Gastrocnemius medialis (tissue), 4 donors: Measurements from ENCODE around the gene COX20. TPM values are rescaled to one million over a fixed set of nuclear protein-coding genes. Genes with fewer than 3 reads are reported as not detected.

ENCODE experiments used
- ATAC-seq, 2 donors: fragments of 150-250 bp; one replicate each; pipeline ENCODE4 v1.9.1; 2016
- DNase-seq, 2 donors: peaks; one replicate each; pipeline ENCODE4 v3.0.0-alpha.2; 2019
- H3K27ac ChIP-seq, 4 donors: fragments of 200-600 bp; sonication (generic); 1 replicate in 1 of 4; 2 replicates in 3 of 4; pipeline ENCODE4 v1.5.1; 2016 to 2018; ENCODE audit warnings: mild to moderate bottlenecking in 2 of 4, moderate library complexity in 1 of 4
- H3K27me3 ChIP-seq, 3 donors: fragments of 200-600 bp; sonication (generic) in 2 of 3; 1 replicate in 1 of 3; 2 replicates in 2 of 3; pipeline versions ENCODE4 v1.5.1 to v1.6.0; 2016 to 2019; ENCODE audit warnings: mild to moderate bottlenecking in 1 of 3, moderate library complexity in 1 of 3
- H3K36me3 ChIP-seq, 2 donors: fragments of 200-600 bp; sonication (generic) in 1 of 2; one replicate each; pipeline ENCODE4 v1.5.1; 2017 to 2018
- H3K4me1 ChIP-seq, 2 donors: fragments of 200-600 bp; sonication (generic) in 1 of 2; one replicate each; pipeline ENCODE4 v1.5.1; 2016 to 2017; ENCODE audit warnings: mild to moderate bottlenecking in 2 of 2
- H3K4me3 ChIP-seq, 4 donors: fragments of 200-600 bp; sonication (generic) in 3 of 4; 1 replicate in 1 of 4; 2 replicates in 3 of 4; pipeline ENCODE4 v1.5.1; 2016 to 2019; ENCODE audit warnings: mild to moderate bottlenecking in 2 of 4
- H3K9me3 ChIP-seq, 3 donors: fragments of 200-600 bp; sonication (generic) in 2 of 3; 1 replicate in 1 of 3; 2 replicates in 2 of 3; pipeline ENCODE4 v1.5.1; 2016 to 2019
- POLR2A ChIP-seq, 2 donors: fragments of 450-650 bp; IDR thresholded peaks; one replicate each; pipeline ENCODE4 v1.6.1; 2017; ENCODE audit warnings: antibody characterized with exemption in 2 of 2, mild to moderate bottlenecking in 2 of 2, moderate library complexity in 2 of 2
- in situ Hi-C, 4 donors: fragments of 200-750 bp; cut with MboI; loops; one replicate each; pipeline versions ENCODE4 v1.15.0 to v1.8.0; 2017; ENCODE audit warnings: low sequenced_read_pairs in 4 of 4
- intact Hi-C: fragments of 100-400 bp; cut with DNase I; formaldehyde crosslinking; loops from one replicate; pipeline ENCODE4 v1.15.1; 2023; ENCODE audit warnings: low total_unique reads
- total RNA-seq, 4 donors: library from RNA; depleted of rRNA; stranded (reverse); fragments of >200 nt; gene quantifications; one replicate each; pipeline versions ENCODE4 v1.1.0 to v1.2.3, GENCODE V29; 2016
- TF ChIP-seq, protein P1 (sequence below), 5 experiments: fragments of 450-650 bp in 3 of 5; fragments of 200-600 bp in 2 of 5; sonication (generic) in 2 of 5; IDR thresholded peaks in 4 of 5; conservative IDR thresholded peaks in 1 of 5; 1 replicate in 4 of 5; 2 replicates in 1 of 5; pipeline ENCODE4 v1.5.1; 2016 to 2019; ENCODE audit warnings: antibody characterized with exemption in 5 of 5, mild to moderate bottlenecking in 3 of 5, moderate library complexity in 3 of 5

The COX20 gene
- total RNA-seq, 4 donors from 2014 or later: 22.7 to 72.0 (median 35.4) TPM

GRCh38 chr1:244876228-244876910, 40.9 kb downstream of the COX20 start:
- H3K27me3 ChIP-seq: no peaks in the 10 kb centered on the region
- H3K27ac ChIP-seq: no peak overlapping the region
- H3K4me3 ChIP-seq: no peak overlapping the region
- TF ChIP-seq POLR2A (IDR thresholded peaks at IDR 0.05): no peak
- intact Hi-C loops (no loop called here), in situ Hi-C loops (loop anchor here in 1 of 4 donors (10.0 to 25.0 kb wide), 2 partner anchors 52 to 161 kb away; no protein-coding TSS in a partner anchor)
- no peaks in the 10 kb centered on the region for H3K4me1 ChIP-seq
- ATAC-seq (no peak), DNase-seq (no peak)
- H3K36me3 ChIP-seq: no peaks in the 10 kb centered on the region
- H3K9me3 ChIP-seq: no peaks in the 10 kb centered on the region

GRCh38 chr1:244878681-244879080, 43.2 kb downstream of the COX20 start:
- ATAC-seq (no peak), DNase-seq (no peak)
- Histone ChIP-seq H3K4me1 (no peaks in the 10 kb centered on the region), H3K4me3 (no peak overlapping the region), H3K27me3 (no peaks in the 10 kb centered on the region), H3K9me3 (no peaks in the 10 kb centered on the region), H3K36me3 (no peaks in the 10 kb centered on the region), H3K27ac (no peak overlapping the region)
- intact Hi-C loops: no loop called here
- in situ Hi-C loops: loop anchor here in 1 of 4 donors (10.0 to 25.0 kb wide), 2 partner anchors 54 to 159 kb away; no protein-coding TSS in a partner anchor
- TF ChIP-seq POLR2A (IDR thresholded peaks at IDR 0.05): no peak
- TF ChIP-seq, protein P1, sequence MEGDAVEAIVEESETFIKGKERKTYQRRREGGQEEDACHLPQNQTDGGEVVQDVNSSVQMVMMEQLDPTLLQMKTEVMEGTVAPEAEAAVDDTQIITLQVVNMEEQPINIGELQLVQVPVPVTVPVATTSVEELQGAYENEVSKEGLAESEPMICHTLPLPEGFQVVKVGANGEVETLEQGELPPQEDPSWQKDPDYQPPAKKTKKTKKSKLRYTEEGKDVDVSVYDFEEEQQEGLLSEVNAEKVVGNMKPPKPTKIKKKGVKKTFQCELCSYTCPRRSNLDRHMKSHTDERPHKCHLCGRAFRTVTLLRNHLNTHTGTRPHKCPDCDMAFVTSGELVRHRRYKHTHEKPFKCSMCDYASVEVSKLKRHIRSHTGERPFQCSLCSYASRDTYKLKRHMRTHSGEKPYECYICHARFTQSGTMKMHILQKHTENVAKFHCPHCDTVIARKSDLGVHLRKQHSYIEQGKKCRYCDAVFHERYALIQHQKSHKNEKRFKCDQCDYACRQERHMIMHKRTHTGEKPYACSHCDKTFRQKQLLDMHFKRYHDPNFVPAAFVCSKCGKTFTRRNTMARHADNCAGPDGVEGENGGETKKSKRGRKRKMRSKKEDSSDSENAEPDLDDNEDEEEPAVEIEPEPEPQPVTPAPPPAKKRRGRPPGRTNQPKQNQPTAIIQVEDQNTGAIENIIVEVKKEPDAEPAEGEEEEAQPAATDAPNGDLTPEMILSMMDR (IDR thresholded peaks at IDR 0.05 in 4 of 5, conservative IDR thresholded peaks at IDR 0.05 in 1 of 5): no peak

DNA sequence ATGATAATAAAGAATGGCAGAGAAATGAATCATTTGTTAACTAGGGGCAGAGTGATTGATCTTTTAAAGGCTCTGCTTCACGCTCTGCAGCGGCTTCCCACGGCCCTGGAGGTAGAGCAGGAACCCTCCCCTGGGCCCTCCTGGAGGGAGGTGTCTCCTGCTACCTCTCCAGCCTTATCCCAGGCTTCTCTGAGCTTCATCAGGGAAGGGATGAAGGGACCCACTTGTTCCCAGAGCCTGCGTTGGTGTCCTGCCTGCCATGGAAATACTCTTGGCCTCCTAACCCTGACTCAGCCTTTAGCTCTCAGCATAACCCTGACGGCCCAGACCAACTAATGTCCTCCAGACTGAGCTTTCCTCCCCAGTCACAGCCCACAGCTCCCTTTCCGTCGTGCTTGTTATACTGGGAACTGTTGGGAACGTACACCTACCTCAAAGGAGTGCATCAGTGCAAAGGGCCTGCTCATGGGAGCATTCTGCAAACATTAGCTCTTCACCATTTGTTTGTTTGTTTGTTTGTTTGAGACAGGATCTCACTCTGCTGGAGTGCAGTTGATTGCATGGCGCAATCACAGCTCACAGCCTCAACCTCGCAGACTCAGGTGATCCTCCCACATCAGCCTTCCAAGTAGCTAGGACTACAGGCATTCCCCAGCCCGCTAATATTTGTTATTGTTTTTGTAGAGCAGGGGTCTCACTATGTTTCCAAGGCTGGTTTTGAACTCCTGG, 46.3 kb downstream of the COX20 start:
- H3K27ac ChIP-seq: no peak overlapping the region
- TF ChIP-seq, protein P1 (IDR thresholded peaks at IDR 0.05 in 4 of 5, conservative IDR thresholded peaks at IDR 0.05 in 1 of 5): no peak
- TF ChIP-seq POLR2A (IDR thresholded peaks at IDR 0.05): no peak
- H3K4me3 ChIP-seq: no peak overlapping the region
- DNase-seq: no peak
- H3K9me3 ChIP-seq: no peaks in the 10 kb centered on the region
- no peak for ATAC-seq
- intact Hi-C loops: no loop called here
- H3K36me3 ChIP-seq: no peaks in the 10 kb centered on the region
- no peaks in the 10 kb centered on the region for H3K4me1 ChIP-seq
- no peaks in the 10 kb centered on the region for H3K27me3 ChIP-seq
- in situ Hi-C loops: loop anchor here in 1 of 4 donors (25.0 kb wide), 1 partner anchor 156 kb away; no protein-coding TSS in a partner anchor

DNA sequence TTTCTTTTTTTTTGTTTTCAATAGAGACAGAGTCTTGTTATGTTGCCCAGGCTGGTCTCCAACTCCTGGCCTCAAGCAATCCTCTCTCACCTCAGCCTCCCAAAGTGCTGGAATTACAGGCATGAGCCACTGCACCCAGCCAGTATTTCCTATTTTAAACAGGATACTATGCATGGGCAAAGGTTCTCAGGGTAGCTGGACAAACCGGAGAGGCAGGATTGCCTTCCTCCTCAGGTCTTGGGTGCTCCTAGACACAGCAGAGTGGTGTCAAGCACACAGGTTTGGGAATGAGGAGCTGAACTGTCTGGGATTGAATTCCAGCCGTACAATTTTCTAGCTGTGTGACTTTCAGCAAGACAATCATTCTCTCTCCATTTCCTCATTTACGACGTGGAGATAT, 51.8 kb downstream of the COX20 start:
- in situ Hi-C loops: loop anchor here in 1 of 4 donors (25.0 kb wide), 1 partner anchor 150 kb away; no protein-coding TSS in a partner anchor
- ATAC-seq: no peak
- no peaks in the 10 kb centered on the region for H3K36me3 ChIP-seq

More for the DNA sequence above, 51.8 kb downstream of the COX20 start:
- Histone ChIP-seq H3K4me1 (no peaks in the 10 kb centered on the region), H3K27me3 (no peaks in the 10 kb centered on the region), H3K9me3 (no peaks in the 10 kb centered on the region), H3K27ac (no peak overlapping the region), H3K4me3 (no peak overlapping the region)
- intact Hi-C loops: no loop called here
- no peak for TF ChIP-seq POLR2A (IDR thresholded peaks at IDR 0.05)
- TF ChIP-seq, protein P1 (IDR thresholded peaks at IDR 0.05 in 4 of 5, conservative IDR thresholded peaks at IDR 0.05 in 1 of 5): no peak
- DNase-seq: no peak
